ENCODE measurements around the gene RALA.

RALA gene

GRCh38 chr7:39721919-39722597 is 98.7 kb downstream of the RALA start:
- intact Hi-C loops (cut with micrococcal nuclease), result no loop called here
- H3K4me1 Mint-ChIP-seq (ENCODE audit: low read depth), result peaks cover 12% of the 10 kb centered on the region
- no peak overlapping the region for H3K4me3 Mint-ChIP-seq

DNA sequence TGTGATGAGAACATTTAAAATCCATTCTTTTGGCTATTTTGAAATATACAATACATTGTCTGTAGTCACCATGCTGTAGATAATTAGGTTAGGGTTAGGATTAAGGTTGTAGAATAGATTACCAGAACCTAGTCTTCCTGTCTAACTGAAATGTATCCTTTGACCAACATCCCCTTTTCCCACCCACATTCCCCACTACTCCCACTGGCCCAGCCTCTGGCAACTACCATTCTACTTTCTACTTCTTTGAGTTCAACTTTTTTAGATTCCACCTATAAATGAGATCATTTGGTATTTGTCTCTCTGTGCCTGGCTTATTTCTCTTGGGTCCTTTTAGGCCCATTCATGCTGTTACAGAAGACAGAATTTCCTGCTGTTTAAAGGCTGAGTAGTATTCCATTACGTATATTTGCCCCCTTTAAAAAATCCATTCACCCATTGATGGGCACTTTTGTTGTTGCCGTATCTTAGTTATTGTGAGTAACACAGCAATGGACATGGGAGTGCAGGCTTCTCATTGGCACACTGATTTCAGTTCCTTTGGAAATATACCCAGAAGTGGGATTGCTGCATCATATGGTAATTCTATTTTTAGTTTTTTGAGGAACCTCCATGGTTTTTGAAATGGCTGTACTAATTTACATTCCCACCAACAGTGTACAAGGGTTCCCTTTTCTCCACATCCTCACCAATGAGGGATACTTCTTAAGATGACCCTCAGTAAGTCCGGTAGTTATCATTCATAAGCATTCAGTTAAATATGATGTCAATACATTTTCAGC is 104.0 kb downstream of the RALA start:
- H3K9me3 Mint-ChIP-seq, result no peaks in the 10 kb centered on the region
- H3K36me3 Mint-ChIP-seq (ENCODE audit: low read depth), result no peaks in the 10 kb centered on the region
- intact Hi-C loops (cut with micrococcal nuclease), result no loop called here
- H3K27ac Mint-ChIP-seq, result peak overlapping the region; percentile 71
- H3K4me1 Mint-ChIP-seq (ENCODE audit: low read depth), result peaks cover 38% of the 10 kb centered on the region
- H3K27me3 Mint-ChIP-seq, result no peaks in the 10 kb centered on the region
- peak overlapping the region; percentile 31 for H3K4me3 Mint-ChIP-seq

More at GRCh38 chr7:39721919-39722597, 98.7 kb downstream of the RALA start:
- no peaks in the 10 kb centered on the region for H3K9me3 Mint-ChIP-seq
- H3K27me3 Mint-ChIP-seq, result no peaks in the 10 kb centered on the region
- H3K27ac Mint-ChIP-seq, result no peak overlapping the region
- H3K36me3 Mint-ChIP-seq (ENCODE audit: low read depth), result no peaks in the 10 kb centered on the region

DNA sequence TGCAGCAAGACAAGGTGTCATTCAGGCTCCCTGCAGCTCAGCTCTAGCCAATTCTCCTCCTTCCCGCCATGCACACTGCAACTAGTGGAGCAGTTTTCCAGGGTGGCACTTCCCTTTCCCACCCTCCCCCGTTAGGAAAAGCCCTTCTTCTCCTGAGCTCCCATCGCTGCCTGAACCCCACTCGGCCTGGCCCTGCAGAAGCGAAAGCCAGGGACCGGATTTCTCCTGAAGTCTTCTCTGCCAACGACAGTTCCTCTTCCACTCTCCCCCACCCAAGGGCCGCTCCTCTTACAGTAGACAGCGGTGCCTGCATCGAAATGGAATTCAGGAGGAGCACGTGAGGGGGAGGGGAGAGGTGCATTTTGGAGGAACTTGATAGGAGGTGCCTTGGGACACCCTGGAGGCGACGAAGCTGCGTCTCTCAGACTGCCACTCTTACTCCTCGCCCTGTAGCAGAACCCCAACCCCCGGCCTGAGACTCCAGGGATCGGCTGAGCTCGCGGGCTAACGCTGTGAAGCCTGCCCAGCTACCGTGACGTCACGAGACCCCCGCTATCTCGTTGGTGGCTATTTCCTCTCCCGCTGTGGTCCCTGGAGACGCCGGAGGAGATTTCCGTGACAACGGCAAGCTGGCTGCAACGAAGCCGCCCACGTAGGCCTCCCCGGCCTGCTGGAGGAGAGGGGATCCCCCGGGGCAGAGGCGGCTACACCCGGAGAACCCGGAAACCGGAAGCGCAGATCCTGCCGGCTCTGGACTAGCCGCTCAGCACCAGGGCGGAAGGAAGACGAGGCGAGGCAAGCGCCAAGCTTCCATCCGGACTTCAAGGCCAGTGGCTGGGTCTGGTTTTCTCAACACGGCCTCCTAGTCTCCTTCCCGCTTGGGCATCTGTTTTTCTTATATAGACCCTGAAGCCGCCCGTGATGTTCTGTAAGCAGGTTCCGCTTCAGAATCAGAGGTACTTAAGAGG is 109.7 kb downstream of the RALA start:
- intact Hi-C loops (cut with micrococcal nuclease), result loop anchor here (2.0 kb wide), 1 partner anchor 110 kb away; the partner anchor contains the start of gene RALA
- H3K27me3 Mint-ChIP-seq, result no peaks in the 10 kb centered on the region
- H3K9me3 Mint-ChIP-seq, result no peaks in the 10 kb centered on the region
- H3K36me3 Mint-ChIP-seq (ENCODE audit: low read depth), result no peaks in the 10 kb centered on the region
- peaks cover 54% of the 10 kb centered on the region for H3K4me1 Mint-ChIP-seq (ENCODE audit: low read depth)
- H3K27ac Mint-ChIP-seq, result peak overlapping the region; percentile 99
- peak overlapping the region; percentile 84 for H3K4me3 Mint-ChIP-seq

DNA sequence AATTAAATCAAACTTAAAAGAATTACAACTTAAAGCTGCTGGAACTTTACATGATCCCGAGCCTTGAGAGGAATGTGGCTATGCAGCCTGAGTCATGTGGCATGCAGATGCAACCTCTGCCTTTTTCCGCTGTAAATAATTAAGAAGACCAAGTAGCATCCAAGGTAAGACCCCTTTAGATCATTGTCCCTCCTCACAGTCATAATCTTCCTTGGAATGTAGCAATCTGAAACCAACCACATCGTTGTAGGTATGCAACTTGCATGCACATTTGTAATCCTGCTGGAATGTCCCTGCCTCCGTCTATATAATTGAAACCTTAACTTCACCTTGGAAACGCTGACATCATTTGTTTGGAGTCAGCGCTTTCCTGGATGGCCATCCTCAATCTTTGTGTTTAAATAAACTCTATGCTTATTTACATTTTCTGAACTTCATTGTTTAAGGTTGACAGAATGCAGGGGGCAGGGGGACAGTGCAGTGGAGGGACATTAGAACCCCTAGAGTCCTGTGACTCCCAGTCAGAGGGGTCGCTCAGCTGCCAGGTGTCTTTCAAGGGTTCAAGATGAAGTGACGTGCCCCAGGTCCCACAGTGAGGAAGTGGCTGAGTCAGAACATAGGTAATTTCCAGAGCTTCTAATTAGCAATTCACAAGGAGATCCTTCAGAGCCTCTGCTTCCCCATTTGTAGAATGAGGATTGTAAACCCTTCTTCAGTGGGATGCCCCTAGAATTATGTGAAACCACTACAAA is 110.7 kb downstream of the RALA start:
- H3K4me1 Mint-ChIP-seq (ENCODE audit: low read depth), result peaks cover 51% of the 10 kb centered on the region
- H3K36me3 Mint-ChIP-seq (ENCODE audit: low read depth), result no peaks in the 10 kb centered on the region
- intact Hi-C loops (cut with micrococcal nuclease), result loop anchor here (2.0 kb wide), 1 partner anchor 111 kb away; the partner anchor contains the start of gene RALA
- no peaks in the 10 kb centered on the region for H3K27me3 Mint-ChIP-seq
- H3K27ac Mint-ChIP-seq, result peak overlapping the region; percentile 99
- H3K9me3 Mint-ChIP-seq, result no peaks in the 10 kb centered on the region
- H3K4me3 Mint-ChIP-seq, result peak overlapping the region; percentile 84

DNA sequence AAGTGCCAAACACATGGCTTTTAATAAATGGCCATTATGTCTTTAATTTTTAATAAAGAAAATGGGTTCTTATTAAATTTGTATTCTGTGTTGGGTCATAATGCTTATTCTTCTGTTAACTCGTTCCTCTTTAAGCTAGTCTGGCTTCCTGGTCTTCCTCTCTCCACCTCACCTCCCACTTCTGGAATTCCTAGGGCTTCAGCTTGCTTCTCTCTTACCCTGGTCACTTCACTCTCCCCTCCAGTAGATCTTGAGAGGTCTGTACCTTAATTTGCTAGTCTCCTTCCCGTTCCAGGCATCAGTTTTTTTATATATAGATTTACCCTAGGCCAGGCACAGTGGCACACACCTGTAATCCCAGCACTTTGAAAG is 111.2 kb downstream of the RALA start:
- no peaks in the 10 kb centered on the region for H3K9me3 Mint-ChIP-seq
- intact Hi-C loops (cut with micrococcal nuclease), result no loop called here
- H3K4me3 Mint-ChIP-seq, result peak overlapping the region; percentile 48
- H3K27ac Mint-ChIP-seq, result peak overlapping the region; percentile 99
- H3K36me3 Mint-ChIP-seq (ENCODE audit: low read depth), result no peaks in the 10 kb centered on the region
- H3K4me1 Mint-ChIP-seq (ENCODE audit: low read depth), result peaks cover 51% of the 10 kb centered on the region
- H3K27me3 Mint-ChIP-seq, result no peaks in the 10 kb centered on the region

DNA sequence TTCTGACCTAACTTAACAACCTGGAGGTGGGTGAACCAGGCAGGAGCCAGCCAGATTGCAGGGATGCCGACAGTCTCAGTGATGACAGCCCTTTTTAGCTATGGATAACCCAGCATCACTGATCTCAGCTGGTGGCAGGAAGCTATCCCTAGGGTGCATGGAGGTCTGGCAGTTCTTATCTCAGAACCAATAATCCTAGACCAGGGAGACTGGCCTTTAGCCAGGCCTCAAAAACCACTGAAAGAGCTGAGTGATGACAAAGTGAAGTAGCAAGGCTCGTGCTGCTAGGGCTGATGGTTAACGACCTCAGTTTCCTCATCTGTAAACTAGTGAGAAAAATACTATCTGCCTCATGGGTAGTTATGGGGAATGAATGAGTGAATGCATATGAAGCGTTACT is 112.5 kb downstream of the RALA start:
- no peaks in the 10 kb centered on the region for H3K27me3 Mint-ChIP-seq
- intact Hi-C loops (cut with micrococcal nuclease), result no loop called here
- H3K27ac Mint-ChIP-seq, result no peak overlapping the region
- no peak overlapping the region for H3K4me3 Mint-ChIP-seq
- no peaks in the 10 kb centered on the region for H3K9me3 Mint-ChIP-seq
- no peaks in the 10 kb centered on the region for H3K36me3 Mint-ChIP-seq (ENCODE audit: low read depth)
- peaks cover 49% of the 10 kb centered on the region for H3K4me1 Mint-ChIP-seq (ENCODE audit: low read depth)

GRCh38 chr7:39741942-39742623 is 118.7 kb downstream of the RALA start:
- H3K27me3 Mint-ChIP-seq, result no peaks in the 10 kb centered on the region
- intact Hi-C loops (cut with micrococcal nuclease), result loop anchor here (1.0 to 5.0 kb wide), 2 partner anchors 40 to 162 kb away; no protein-coding TSS in a partner anchor
- H3K4me3 Mint-ChIP-seq, result no peak overlapping the region
- H3K9me3 Mint-ChIP-seq, result no peaks in the 10 kb centered on the region
- no peaks in the 10 kb centered on the region for H3K36me3 Mint-ChIP-seq (ENCODE audit: low read depth)
- H3K27ac Mint-ChIP-seq, result no peak overlapping the region
- peaks cover 9% of the 10 kb centered on the region for H3K4me1 Mint-ChIP-seq (ENCODE audit: low read depth)

DNA sequence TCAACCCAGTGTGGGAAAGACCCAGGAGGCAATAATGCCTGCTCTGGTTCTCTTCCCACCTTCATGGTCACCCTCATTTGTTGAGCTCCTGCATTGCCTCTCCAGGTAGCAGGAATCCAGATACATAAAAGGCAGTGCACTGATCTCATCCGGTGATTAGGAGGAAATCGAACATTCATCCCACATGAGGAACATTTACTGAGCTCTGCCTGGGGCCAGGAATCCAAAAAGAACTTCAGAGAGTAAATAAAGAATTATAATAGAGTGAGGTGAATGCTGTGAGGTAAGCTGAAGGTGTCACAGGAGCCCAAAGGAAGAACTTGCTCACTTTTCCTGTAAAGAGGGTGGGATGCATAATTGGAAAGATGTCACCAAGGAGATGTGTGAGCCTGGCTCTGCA is 121.2 kb downstream of the RALA start:
- H3K4me3 Mint-ChIP-seq, result no peak overlapping the region
- no peaks in the 10 kb centered on the region for H3K36me3 Mint-ChIP-seq (ENCODE audit: low read depth)
- peaks cover 9% of the 10 kb centered on the region for H3K4me1 Mint-ChIP-seq (ENCODE audit: low read depth)
- intact Hi-C loops (cut with micrococcal nuclease), result loop anchor here (5.0 kb wide), 1 partner anchor 42 kb away; no protein-coding TSS in a partner anchor
- H3K9me3 Mint-ChIP-seq, result no peaks in the 10 kb centered on the region
- no peak overlapping the region for H3K27ac Mint-ChIP-seq
- no peaks in the 10 kb centered on the region for H3K27me3 Mint-ChIP-seq

DNA sequence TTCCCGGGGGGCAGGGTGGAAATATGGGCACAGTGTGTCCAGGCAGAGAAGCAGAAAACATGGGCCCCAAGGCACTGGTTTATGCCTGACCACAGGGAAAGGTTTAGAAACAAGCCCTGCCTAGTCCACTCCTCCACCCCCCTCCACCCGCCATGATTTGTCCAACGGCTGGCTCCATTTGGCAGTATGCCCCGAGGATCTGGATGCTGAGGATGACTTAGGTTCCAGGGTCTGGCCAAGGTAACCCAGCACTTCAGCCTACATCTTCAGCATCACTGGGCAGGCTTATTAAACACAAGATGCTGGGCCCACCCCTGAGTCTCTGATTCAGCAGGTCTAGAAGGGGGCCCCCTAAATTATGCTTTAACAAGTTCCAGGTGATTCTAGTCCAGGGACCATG is 121.9 kb downstream of the RALA start:
- Mint-ChIP-seq H3K4me1 (ENCODE audit: low read depth) (peaks cover 9% of the 10 kb centered on the region), H3K4me3 (no peak overlapping the region), H3K9me3 (no peaks in the 10 kb centered on the region), H3K36me3 (ENCODE audit: low read depth) (no peaks in the 10 kb centered on the region), H3K27me3 (no peaks in the 10 kb centered on the region), H3K27ac (no peak overlapping the region)
- intact Hi-C loops (cut with micrococcal nuclease), result no loop called here

DNA sequence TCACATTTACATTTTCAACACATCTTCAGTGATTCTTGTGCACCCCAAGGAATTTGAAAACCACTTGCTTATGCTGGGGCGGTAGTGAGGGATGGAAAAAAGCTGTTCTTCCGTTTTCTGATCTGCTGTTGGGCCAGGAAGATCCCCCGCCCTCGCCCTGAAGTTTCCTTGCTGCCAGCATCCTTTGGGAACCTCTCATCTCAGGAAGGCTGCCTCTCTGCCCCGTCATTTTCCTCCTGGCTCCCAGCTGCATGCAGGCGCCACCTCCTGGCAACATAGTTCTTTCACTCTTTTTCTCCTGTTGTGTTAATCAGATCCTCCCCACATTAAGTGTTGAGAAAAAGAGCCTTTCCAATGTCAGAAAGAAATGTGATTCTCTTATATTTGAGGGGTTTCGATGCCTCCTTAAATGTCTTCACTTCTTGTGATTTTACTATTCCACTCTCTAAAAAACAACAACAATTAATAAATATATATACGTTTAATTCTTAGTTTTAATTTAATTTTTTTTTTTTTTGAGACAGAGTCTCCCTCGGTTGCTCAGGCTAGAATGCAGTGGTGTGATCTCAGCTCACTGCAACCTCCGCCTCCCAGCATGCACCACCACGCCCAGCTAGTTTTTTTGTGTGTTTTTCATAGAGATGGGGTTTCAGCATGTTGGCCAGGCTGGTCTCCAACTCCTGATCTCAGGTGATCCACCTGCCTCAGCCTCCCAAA is 122.9 kb downstream of the RALA start:
- Mint-ChIP-seq H3K4me3 (no peak overlapping the region), H3K9me3 (no peaks in the 10 kb centered on the region), H3K27ac (no peak overlapping the region), H3K27me3 (no peaks in the 10 kb centered on the region), H3K4me1 (ENCODE audit: low read depth) (peaks cover 9% of the 10 kb centered on the region), H3K36me3 (ENCODE audit: low read depth) (no peaks in the 10 kb centered on the region)
- intact Hi-C loops (cut with micrococcal nuclease), result loop anchor here (1.0 kb wide), 1 partner anchor 166 kb away; no protein-coding TSS in a partner anchor

DNA sequence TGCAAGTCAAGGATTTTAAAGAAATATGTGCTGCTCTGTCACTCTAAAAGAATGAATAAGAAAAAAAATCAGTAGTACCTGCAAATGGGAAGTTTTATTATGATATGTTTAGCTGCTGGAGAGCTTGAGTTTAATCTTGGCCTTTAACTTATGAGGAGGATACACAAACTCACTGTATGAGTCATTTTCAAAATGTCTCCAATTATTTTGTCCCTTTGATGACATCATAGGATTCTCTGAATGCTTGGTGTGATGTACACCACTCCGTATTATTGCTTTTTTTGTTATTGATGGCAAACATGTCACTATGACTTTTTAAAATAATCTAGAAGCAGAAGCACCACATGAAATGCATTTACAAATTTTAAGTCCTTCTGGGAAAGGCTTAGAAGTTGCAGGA is 125.8 kb downstream of the RALA start:
- Mint-ChIP-seq H3K36me3 (ENCODE audit: low read depth) (peaks cover 6% of the 10 kb centered on the region), H3K4me3 (no peak overlapping the region), H3K4me1 (ENCODE audit: low read depth) (peaks cover 9% of the 10 kb centered on the region), H3K27ac (no peak overlapping the region), H3K27me3 (no peaks in the 10 kb centered on the region), H3K9me3 (peaks cover 9% of the 10 kb centered on the region)
- intact Hi-C loops (cut with micrococcal nuclease), result no loop called here

GRCh38 chr7:39749717-39750116 is 126.3 kb downstream of the RALA start:
- intact Hi-C loops (cut with micrococcal nuclease), result no loop called here
- peaks cover 5% of the 10 kb centered on the region for H3K4me1 Mint-ChIP-seq (ENCODE audit: low read depth)
- H3K27ac Mint-ChIP-seq, result no peak overlapping the region
- H3K9me3 Mint-ChIP-seq, result peaks cover 9% of the 10 kb centered on the region
- H3K27me3 Mint-ChIP-seq, result no peaks in the 10 kb centered on the region
- H3K4me3 Mint-ChIP-seq, result no peak overlapping the region
- H3K36me3 Mint-ChIP-seq (ENCODE audit: low read depth), result peaks cover 6% of the 10 kb centered on the region

Measured in dendritic cell treated with granulocyte-macrophage colony-stimulating factor and Interleukin-4, amounts not matched to agents 40 ng/mL and 50 ng/mL, for 4 days (primary cell).